Mammary microvascular endothelial cell (primary cell): Measurements from ENCODE around the gene OPN5. TPM values are rescaled to one million over a fixed set of nuclear protein-coding genes. Genes with fewer than 3 reads are reported as not detected.

Source experiments
- total RNA-seq: library from RNA; depleted of rRNA; stranded (reverse); fragments of >200 nt; gene quantifications from 2 replicates; pipeline ENCODE4 v1.2.3, GENCODE V29; 2015

Gene OPN5, protein sequence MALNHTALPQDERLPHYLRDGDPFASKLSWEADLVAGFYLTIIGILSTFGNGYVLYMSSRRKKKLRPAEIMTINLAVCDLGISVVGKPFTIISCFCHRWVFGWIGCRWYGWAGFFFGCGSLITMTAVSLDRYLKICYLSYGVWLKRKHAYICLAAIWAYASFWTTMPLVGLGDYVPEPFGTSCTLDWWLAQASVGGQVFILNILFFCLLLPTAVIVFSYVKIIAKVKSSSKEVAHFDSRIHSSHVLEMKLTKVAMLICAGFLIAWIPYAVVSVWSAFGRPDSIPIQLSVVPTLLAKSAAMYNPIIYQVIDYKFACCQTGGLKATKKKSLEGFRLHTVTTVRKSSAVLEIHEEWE
- total RNA-seq = not detected in 2 replicates

DNA sequence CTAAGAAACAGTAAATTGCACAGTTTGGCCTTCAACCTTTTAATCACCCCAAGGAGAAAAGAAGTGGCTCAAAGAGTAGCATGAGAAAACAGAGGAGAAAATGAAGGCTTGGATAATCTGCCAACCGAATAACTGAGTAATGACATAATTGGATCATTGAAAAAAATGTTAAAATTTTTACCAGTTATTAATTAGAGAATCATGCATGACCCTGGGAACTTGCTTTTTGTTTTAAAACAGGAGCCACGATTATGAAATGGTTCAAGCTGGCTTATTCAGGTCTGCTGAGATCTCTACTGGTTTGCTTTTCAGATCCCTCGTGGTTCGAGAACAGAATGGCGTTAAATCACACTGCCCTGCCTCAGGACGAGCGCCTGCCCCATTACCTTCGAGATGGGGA lies at the start of gene OPN5:
OPN5 (plus strand) TSS at position 301 of the 400 bp plus-strand sequence; CDS start at position 336, 35 bp downstream.

Other genes starting within 250 kb of the OPN5 start
- gene ADGRF4, start 83.5 kb upstream of the OPN5 start, total RNA-seq = under 0.01 TPM in 1 of 2 replicates, not detected in the other